H1 (cell line): ENCODE results near the gene ABCG8. TPM values are rescaled to one million over a fixed set of nuclear protein-coding genes. Genes with fewer than 3 reads are reported as not detected.

Experiments
- CTCF ChIA-PET: fragments of 300-600 bp; sonication (Branson Sonifier 250); formaldehyde crosslinking; loops from one replicate; lab custom pipeline; 2021; ENCODE audit not compliant: partially characterized antibody; lab: Charles Lee
- POLR2A ChIA-PET: fragments of 300-600 bp; sonication (Branson Sonifier 250); formaldehyde crosslinking; loops from one replicate; lab custom pipeline; 2021; ENCODE audit warnings: inconsistent platforms; ENCODE audit not compliant: partially characterized antibody; lab: Charles Lee
- DNase-seq, 2 experiments: peaks; one replicate each; pipeline versions ENCODE4 v3.0.0 to v3.0.0-alpha.2; 2010 to 2022; ENCODE audit warnings: low spot score in 2 of 2, low read depth in 1 of 2, mixed read lengths in 1 of 2
- FAIRE-seq: peaks from 2 replicates; lab custom pipeline; 2011; peaks lifted over from hg19 to GRCh38; lab: Jason Lieb, UNC
- H2AFZ ChIP-seq: 2 replicates; pipeline ENCODE4 v1.8.1; 2012; ENCODE audit warnings: low read length, inconsistent platforms
- H2AK5ac ChIP-seq: 2 replicates; pipeline ENCODE4 v1.6.1; 2013; ENCODE audit warnings: low read depth, low read length
- H2BK120ac ChIP-seq: replicated peaks from 2 replicates; pipeline ENCODE3; 2013; ENCODE audit warnings: low read depth, low read length, inconsistent platforms
- H2BK12ac ChIP-seq: 2 replicates; pipeline ENCODE4 v1.6.1; 2013; ENCODE audit warnings: low read depth, low read length
- H2BK15ac ChIP-seq: 2 replicates; pipeline ENCODE4 v1.6.1; 2013; ENCODE audit warnings: low read length
- H2BK20ac ChIP-seq: 2 replicates; pipeline ENCODE4 v1.6.1; 2013; ENCODE audit warnings: low read length
- H2BK5ac ChIP-seq: 2 replicates; pipeline ENCODE4 v1.6.1; 2013; ENCODE audit warnings: low read depth, low read length
- H3K14ac ChIP-seq: 2 replicates; pipeline ENCODE4 v1.6.1; 2013; ENCODE audit warnings: inconsistent platforms; ENCODE audit not compliant: insufficient read length
- H3K18ac ChIP-seq: 2 replicates; pipeline ENCODE4 v1.6.1; 2013; ENCODE audit warnings: low read length; ENCODE audit errors: extremely low read depth
- H3K23ac ChIP-seq: 2 replicates; pipeline ENCODE4 v1.6.1; 2013; ENCODE audit warnings: inconsistent platforms; ENCODE audit not compliant: insufficient read length
- H3K23me2 ChIP-seq: 2 replicates; pipeline ENCODE4 v1.6.1; 2013; ENCODE audit warnings: low read depth, low read length
- H3K27ac ChIP-seq: 2 replicates; pipeline ENCODE4 v1.6.1; 2011; ENCODE audit warnings: low read depth, low read length, inconsistent platforms
- H3K27me3 ChIP-seq, 4 experiments: replicated peaks in 1 of 4; 1 replicate in 1 of 4; 2 replicates in 3 of 4; pipeline versions ENCODE4 v1.6.1 to v1.8.1; 2011 to 2013; ENCODE audit warnings: low read length in 3 of 4, mild to moderate bottlenecking in 3 of 4, inconsistent platforms in 2 of 4, mixed read lengths in 2 of 4, moderate library complexity in 1 of 4; ENCODE audit not compliant: control insufficient read depth in 3 of 4, insufficient read depth in 3 of 4; ENCODE audit errors: extremely low read depth in 1 of 4
- H3K36me3 ChIP-seq, 4 experiments: 2 replicates each; pipeline versions ENCODE4 v1.6.1 to v1.8.1; 2011 to 2013; ENCODE audit warnings: mild to moderate bottlenecking in 4 of 4, low read length in 3 of 4, moderate library complexity in 2 of 4, control low read depth in 1 of 4, inconsistent platforms in 1 of 4; ENCODE audit not compliant: insufficient read depth in 4 of 4, control insufficient read depth in 2 of 4
- H3K4ac ChIP-seq: replicated peaks from 2 replicates; pipeline ENCODE3; 2013; ENCODE audit warnings: low read length, low read depth, mixed read lengths, inconsistent platforms; ENCODE audit not compliant: insufficient read length
- H3K4me1 ChIP-seq, 4 experiments: replicated peaks in 1 of 4; 1 replicate in 1 of 4; 2 replicates in 3 of 4; pipeline versions ENCODE4 v1.6.1 to v1.8.1; 2011 to 2013; ENCODE audit warnings: low read length in 3 of 4, inconsistent platforms in 2 of 4, mixed read lengths in 1 of 4; ENCODE audit not compliant: insufficient read depth in 4 of 4, control insufficient read depth in 3 of 4
- H3K4me2 ChIP-seq, 2 experiments: 2 replicates each; pipeline versions ENCODE4 v1.6.1 to v1.8.1; 2011 to 2013; ENCODE audit warnings: low read depth in 2 of 2, low read length in 2 of 2, control low read depth in 1 of 2, inconsistent platforms in 1 of 2, mild to moderate bottlenecking in 1 of 2; ENCODE audit not compliant: insufficient read depth in 1 of 2
- H3K4me3 ChIP-seq, 4 experiments: fragments of 200-600, 300-600 bp in 1 of 4; sonication (generic), shearing (Covaris generic), sonication (Bioruptor Twin) in 1 of 4; 2 replicates each; pipeline versions ENCODE4 v1.5.1 to v1.8.1; 2011 to 2016; ENCODE audit warnings: low read length in 4 of 4, low read depth in 3 of 4, control low read depth in 2 of 4, inconsistent platforms in 2 of 4, mild to moderate bottlenecking in 2 of 4, mixed read lengths in 1 of 4, moderate library complexity in 1 of 4; ENCODE audit not compliant: insufficient read depth in 2 of 4; ENCODE audit errors: extremely low read depth in 1 of 4
- H3K56ac ChIP-seq: replicated peaks from 2 replicates; pipeline ENCODE3; 2013; ENCODE audit warnings: low read depth, mild to moderate bottlenecking, mixed read lengths, low read length, inconsistent platforms; ENCODE audit not compliant: insufficient read length
- H3K79me1 ChIP-seq: 2 replicates; pipeline ENCODE4 v1.6.1; 2013; ENCODE audit warnings: low read depth, low read length, control low read depth
- H3K79me2 ChIP-seq, 2 experiments: 2 replicates each; pipeline versions ENCODE4 v1.6.1 to v1.8.1; 2012 to 2013; ENCODE audit warnings: low read length in 2 of 2, mild to moderate bottlenecking in 2 of 2, inconsistent platforms in 1 of 2; ENCODE audit not compliant: insufficient read depth in 2 of 2, control insufficient read depth in 1 of 2
- H3K9ac ChIP-seq, 4 experiments: replicated peaks in 1 of 4; 1 replicate in 1 of 4; 2 replicates in 3 of 4; pipeline versions ENCODE4 v1.6.1 to v1.8.1; 2011 to 2013; ENCODE audit warnings: low read depth in 3 of 4, low read length in 3 of 4, control low read depth in 2 of 4, mild to moderate bottlenecking in 2 of 4, moderate library complexity in 2 of 4, inconsistent platforms in 1 of 4; ENCODE audit errors: extremely low read depth in 1 of 4
- H3K9me3 ChIP-seq, 2 experiments: 2 replicates each; pipeline versions ENCODE4 v1.6.1 to v1.8.1; 2012 to 2013; ENCODE audit warnings: mild to moderate bottlenecking in 2 of 2, moderate library complexity in 2 of 2, control low read depth in 1 of 2, inconsistent platforms in 1 of 2, low read depth in 1 of 2, low read length in 1 of 2, mixed read lengths in 1 of 2; ENCODE audit not compliant: insufficient read depth in 2 of 2
- H4K20me1 ChIP-seq, 2 experiments: replicated peaks in 1 of 2; 2 replicates each; pipeline versions ENCODE3 to v1.8.1; 2011 to 2013; ENCODE audit warnings: inconsistent platforms in 2 of 2, low read length in 2 of 2, mild to moderate bottlenecking in 1 of 2; ENCODE audit not compliant: insufficient read depth in 2 of 2, control insufficient read depth in 1 of 2
- H4K5ac ChIP-seq: 2 replicates; pipeline ENCODE4 v1.6.1; 2013; ENCODE audit warnings: low read length, low read depth, mixed read lengths, inconsistent platforms; ENCODE audit not compliant: insufficient read length
- H4K8ac ChIP-seq: 2 replicates; pipeline ENCODE4 v1.8.0; 2013; ENCODE audit warnings: mild to moderate bottlenecking, moderate library complexity, low read length, inconsistent platforms; ENCODE audit not compliant: insufficient read depth; ENCODE audit errors: extremely low read depth
- H4K91ac ChIP-seq: replicated peaks from 2 replicates; pipeline ENCODE3; 2013; ENCODE audit warnings: low read length, mixed read lengths, inconsistent platforms; ENCODE audit not compliant: insufficient read length
- CBX8 ChIP-seq: fragments of 300-800, 300-1000 bp; sonication (generic); IDR thresholded peaks from 2 replicates; pipeline ENCODE4 v1.7.1; 2016; ENCODE audit warnings: low read depth, low read length, borderline replicate concordance
- CHD1 ChIP-seq: IDR thresholded peaks from 2 replicates; pipeline ENCODE4 v1.6.1; 2012; ENCODE audit warnings: low read depth, low read length, improper control_type of control experiment
- EZH2 ChIP-seq: fragments of 200-600 bp; sonication (generic); IDR thresholded peaks from 2 replicates; pipeline ENCODE4 v1.7.1; 2012; ENCODE audit warnings: low read depth, mild to moderate bottlenecking, moderate library complexity, low read length, inconsistent platforms; ENCODE audit not compliant: severe bottlenecking
- HDAC2 ChIP-seq, 2 experiments: fragments of 300-600 bp in 1 of 2; sonication (generic) in 1 of 2; IDR thresholded peaks; 2 replicates each; pipeline ENCODE4 v1.6.1; 2011 to 2012; ENCODE audit warnings: low read depth in 2 of 2, low read length in 2 of 2, mild to moderate bottlenecking in 2 of 2, moderate library complexity in 2 of 2, borderline replicate concordance in 1 of 2, inconsistent platforms in 1 of 2
- MAFK ChIP-seq: IDR thresholded peaks from 2 replicates; pipeline ENCODE4 v1.6.1; 2012; ENCODE audit warnings: low read depth, mild to moderate bottlenecking, improper control_type of control experiment, low read length
- NANOG ChIP-seq: IDR thresholded peaks from 2 replicates; pipeline ENCODE4 v1.6.1; 2011; ENCODE audit warnings: low read length, low read depth, mild to moderate bottlenecking, inconsistent platforms; ENCODE audit not compliant: insufficient read depth, poor library complexity, severe bottlenecking
- NRF1 ChIP-seq: IDR thresholded peaks from 2 replicates; pipeline ENCODE4 v1.6.1; 2011; ENCODE audit warnings: mild to moderate bottlenecking, low read depth, low read length, improper control_type of control experiment
- PHF8 ChIP-seq: fragments of 200-600 bp; sonication (generic); conservative IDR thresholded peaks from 2 replicates; pipeline ENCODE4 v1.7.1; 2012; ENCODE audit warnings: low read depth, mild to moderate bottlenecking, inconsistent platforms, low read length, moderate library complexity
- SIRT6 ChIP-seq: IDR thresholded peaks from one replicate; pipeline ENCODE4 v1.7.1; 2012; ENCODE audit warnings: low read length, inconsistent platforms
- SP4 ChIP-seq: IDR thresholded peaks from 2 replicates; pipeline ENCODE4 v1.6.1; 2012; ENCODE audit warnings: low read length, inconsistent platforms
- SUZ12 ChIP-seq: fragments of 200-600 bp; sonication (generic); IDR thresholded peaks from 2 replicates; pipeline ENCODE4 v1.6.1; 2012; ENCODE audit warnings: mild to moderate bottlenecking, inconsistent platforms, low read length, moderate library complexity, mixed read lengths
- TAF7 ChIP-seq: optimal IDR thresholded peaks from 2 replicates; pipeline ENCODE3; 2011; ENCODE audit warnings: low read depth, mild to moderate bottlenecking, inconsistent platforms, low read length, moderate library complexity, borderline replicate concordance
- ZNF274 ChIP-seq: IDR thresholded peaks from 2 replicates; pipeline ENCODE4 v1.7.0; 2012; ENCODE audit warnings: low read length, borderline replicate concordance; ENCODE audit errors: extremely low read depth
- WGBS, 2 experiments: shearing (Covaris generic) in 1 of 2; methylation state at CpG; one replicate each; pipeline versions ENCODE4 v1.1.6 to v1.1.7; 2013 to 2015; ENCODE audit warnings: low lambda C conversion rate in 2 of 2, mixed read lengths in 2 of 2, inconsistent platforms in 1 of 2, low coverage in 1 of 2, missing lambda C conversion rate in 1 of 2; ENCODE audit not compliant: insufficient replicate concordance in 2 of 2, insufficient coverage in 1 of 2, insufficient read length in 1 of 2; ENCODE audit errors: extremely low coverage in 1 of 2, missing lambda C conversion rate in 1 of 2; 5-methylcytosine and 5-hydroxymethylcytosine counted together
- polyA plus RNA-seq, 7 experiments: library from polyadenylated mRNA; depleted of rRNA in 3 of 7; stranded (reverse) in 5 of 7; unstranded in 2 of 7; fragments of >200 nt in 5 of 7; fragments of 200-250 nt in 2 of 7; gene quantifications; 1 replicate in 5 of 7; 2 replicates in 1 of 7; 4 replicates in 1 of 7; pipeline versions ENCODE4 v1.2.1 to v1.2.3, GENCODE V29; 2011 to 2013; ENCODE audit warnings: missing spikeins in 2 of 7, mixed read lengths in 2 of 7
- total RNA-seq: library from RNA; stranded (reverse); fragmentation: NEBNext Ultra II Directional; extraction: Animal tissue kit (Norgen Biotek cat#: 25700); gene quantifications from 2 replicates; pipeline ENCODE4 v1.2.1, GENCODE V29; 2021
- TF ChIP-seq, protein P1 (sequence below): IDR thresholded peaks from 2 replicates; pipeline ENCODE4 v1.6.1; 2012; ENCODE audit warnings: inconsistent platforms

The ABCG8 gene
- total and polyA plus RNA-seq, 2 of the 8 experiments (the other 6 are each of a cell fraction or from before 2014, with no cell fraction given), result not detected

- Histone ChIP-seq H4K91ac (no peak overlapping the region), H3K79me2 (no peaks in the 10 kb centered on the region), H3K18ac (no peak overlapping the region), H3K27me3 (no peaks in the 10 kb centered on the region), H3K56ac (no peak overlapping the region), H4K8ac (no peak overlapping the region), H3K9ac (no peak overlapping the region), H2BK120ac (no peak overlapping the region), H2AFZ (no peak overlapping the region), H4K20me1 (no peaks in the 10 kb centered on the region), H2BK12ac (no peak overlapping the region), H3K23me2 (no peaks in the 10 kb centered on the region), H3K4me2 (no peak overlapping the region), H3K27ac (no peak overlapping the region), H2BK15ac (no peak overlapping the region), H2AK5ac (no peak overlapping the region), H3K4me1 (no peaks in the 10 kb centered on the region), H3K4me3 (no peak overlapping the region), H4K5ac (no peak overlapping the region), H3K23ac (no peak overlapping the region), H2BK5ac (no peak overlapping the region), H3K9me3 (no peaks in the 10 kb centered on the region), H3K79me1 (no peaks in the 10 kb centered on the region), H3K14ac (no peak overlapping the region), H3K36me3 (no peaks in the 10 kb centered on the region; a peak in 1 of 8 replicates), H2BK20ac (no peak overlapping the region), H3K4ac (no peak overlapping the region)
- CTCF ChIA-PET, result no interaction called here
- DNase-seq (no peak), FAIRE-seq (no peak)
- WGBS, 2 experiments, result 90% methylated on average over 3 of the region's 3 CpGs; no CpG with 5 or more reads in 1 of the 2 experiments
- POLR2A ChIA-PET, result no interaction called here
- TF ChIP-seq SUZ12 (no peak), NANOG (no peak), EZH2 (no peak), SP4 (no peak), SIRT6 (no peak), HDAC2 (IDR thresholded peaks at IDR 0.05; ENCODE audit: borderline replicate concordance in 1 of 2, low read depth in 2 of 2, low read length in 2 of 2) (no peak), NRF1 (no peak), TAF7 (no peak), ZNF274 (no peak), CHD1 (no peak), PHF8 (no peak), MAFK (no peak), CBX8 (no peak)
- TF ChIP-seq, protein P1, sequence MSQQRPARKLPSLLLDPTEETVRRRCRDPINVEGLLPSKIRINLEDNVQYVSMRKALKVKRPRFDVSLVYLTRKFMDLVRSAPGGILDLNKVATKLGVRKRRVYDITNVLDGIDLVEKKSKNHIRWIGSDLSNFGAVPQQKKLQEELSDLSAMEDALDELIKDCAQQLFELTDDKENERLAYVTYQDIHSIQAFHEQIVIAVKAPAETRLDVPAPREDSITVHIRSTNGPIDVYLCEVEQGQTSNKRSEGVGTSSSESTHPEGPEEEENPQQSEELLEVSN, result no peak
Measured at GRCh38 chr2:43792653-43793052, 46.1 kb upstream of the ABCG8 start.
